ENCODE data around the gene TARP.

TARP gene

DNA sequence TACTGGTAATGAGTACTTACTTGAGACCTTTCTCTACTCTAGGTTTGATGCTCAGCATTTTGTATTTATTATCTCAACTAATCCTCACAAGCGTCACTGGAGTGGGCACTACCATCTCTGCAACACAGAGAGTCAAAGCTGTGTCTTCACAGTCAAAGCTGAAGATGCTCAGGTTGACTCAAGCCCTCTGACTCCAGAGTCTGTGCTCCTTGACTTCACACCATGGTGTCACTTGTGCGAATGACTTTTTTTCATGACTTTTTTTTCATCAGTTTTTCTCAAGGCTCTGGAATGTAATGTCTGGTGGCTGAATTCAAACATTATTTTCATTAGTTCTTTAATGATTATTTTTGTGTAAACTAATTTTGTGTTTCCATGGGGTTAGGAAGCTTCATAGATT is 30.4 kb upstream of the TARP start:
- intact Hi-C loops (cut with DNase I) = no loop called here
- ATAC-seq = no peak
- TF ChIP-seq, protein P1, sequence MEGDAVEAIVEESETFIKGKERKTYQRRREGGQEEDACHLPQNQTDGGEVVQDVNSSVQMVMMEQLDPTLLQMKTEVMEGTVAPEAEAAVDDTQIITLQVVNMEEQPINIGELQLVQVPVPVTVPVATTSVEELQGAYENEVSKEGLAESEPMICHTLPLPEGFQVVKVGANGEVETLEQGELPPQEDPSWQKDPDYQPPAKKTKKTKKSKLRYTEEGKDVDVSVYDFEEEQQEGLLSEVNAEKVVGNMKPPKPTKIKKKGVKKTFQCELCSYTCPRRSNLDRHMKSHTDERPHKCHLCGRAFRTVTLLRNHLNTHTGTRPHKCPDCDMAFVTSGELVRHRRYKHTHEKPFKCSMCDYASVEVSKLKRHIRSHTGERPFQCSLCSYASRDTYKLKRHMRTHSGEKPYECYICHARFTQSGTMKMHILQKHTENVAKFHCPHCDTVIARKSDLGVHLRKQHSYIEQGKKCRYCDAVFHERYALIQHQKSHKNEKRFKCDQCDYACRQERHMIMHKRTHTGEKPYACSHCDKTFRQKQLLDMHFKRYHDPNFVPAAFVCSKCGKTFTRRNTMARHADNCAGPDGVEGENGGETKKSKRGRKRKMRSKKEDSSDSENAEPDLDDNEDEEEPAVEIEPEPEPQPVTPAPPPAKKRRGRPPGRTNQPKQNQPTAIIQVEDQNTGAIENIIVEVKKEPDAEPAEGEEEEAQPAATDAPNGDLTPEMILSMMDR (IDR thresholded peaks at IDR 0.05) = no peak

GRCh38 chr7:38300175-38300574 is 26.7 kb upstream of the TARP start:
- ATAC-seq = no peak

More for the DNA sequence above, 30.4 kb upstream of the TARP start:
- H3K9me3 ChIP-seq = no peaks in the 10 kb centered on the region
- no peak overlapping the region for H3K4me3 ChIP-seq
- peaks cover 0 to 28% of the 10 kb centered on the region in 2 donors for H3K4me1 ChIP-seq
- no peak for DNase-seq
- no peak overlapping the region for H3K27ac ChIP-seq
- H3K27me3 ChIP-seq = no peaks in the 10 kb centered on the region
- H3K36me3 ChIP-seq = no peaks in the 10 kb centered on the region

GRCh38 chr7:38299275-38299931 is 26.0 kb upstream of the TARP start:
- H3K4me1 ChIP-seq = no peaks in the 10 kb centered on the region
- TF ChIP-seq, protein P1 (IDR thresholded peaks at IDR 0.05) = no peak
- intact Hi-C loops (cut with DNase I) = no loop called here
- no peak for ATAC-seq
- no peaks in the 10 kb centered on the region for H3K36me3 ChIP-seq
- H3K27me3 ChIP-seq = no peaks in the 10 kb centered on the region
- no peaks in the 10 kb centered on the region for H3K9me3 ChIP-seq
- DNase-seq = no peak
- H3K4me3 ChIP-seq = no peak overlapping the region
- H3K27ac ChIP-seq = no peak overlapping the region

More at GRCh38 chr7:38300175-38300574, 26.7 kb upstream of the TARP start:
- H3K4me3 ChIP-seq = no peak overlapping the region
- H3K9me3 ChIP-seq = no peaks in the 10 kb centered on the region
- H3K27ac ChIP-seq = no peak overlapping the region
- H3K27me3 ChIP-seq = no peaks in the 10 kb centered on the region
- H3K4me1 ChIP-seq = peaks cover 0 to 4% of the 10 kb centered on the region in 2 donors
- intact Hi-C loops (cut with DNase I) = no loop called here
- no peaks in the 10 kb centered on the region for H3K36me3 ChIP-seq
- TF ChIP-seq, protein P1 (IDR thresholded peaks at IDR 0.05) = no peak
- DNase-seq = no peak

DNA sequence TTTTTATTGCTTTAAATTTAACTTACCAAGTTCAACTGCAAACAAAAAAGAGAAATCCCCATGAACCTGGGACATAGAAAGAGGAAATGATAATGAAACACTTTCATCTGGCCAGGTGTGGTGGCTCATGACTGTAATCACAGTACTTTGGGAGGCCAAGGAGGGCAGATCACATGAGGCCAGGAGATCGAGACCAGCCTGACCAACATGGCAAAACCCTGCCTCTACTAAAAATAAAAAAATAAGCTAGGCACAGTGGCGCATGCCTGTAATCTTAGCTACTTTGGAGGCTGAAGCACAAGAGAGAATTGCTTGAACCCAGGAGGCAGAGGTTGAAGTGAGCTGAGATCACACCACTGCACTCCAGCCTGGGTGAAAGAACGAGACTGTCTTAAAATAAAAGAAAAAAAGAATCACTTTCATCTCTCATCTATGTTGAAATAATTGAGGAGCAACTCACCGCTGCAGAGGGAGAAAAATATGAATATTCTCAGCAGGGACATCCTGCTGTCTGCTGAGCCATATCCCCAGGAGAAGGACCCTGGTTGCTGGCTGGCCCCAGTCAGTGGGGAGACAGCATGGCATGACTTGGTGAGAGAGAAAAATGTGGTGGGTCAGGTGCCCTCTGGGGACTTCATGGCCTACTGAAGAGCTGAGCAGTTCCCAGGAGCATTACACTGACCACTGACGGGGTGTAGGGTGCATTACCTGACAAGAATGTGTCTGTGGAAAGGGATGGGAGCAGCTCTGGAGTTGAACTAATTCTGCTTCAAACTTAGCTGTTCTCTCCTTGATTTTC is 22.8 kb upstream of the TARP start:
- no peaks in the 10 kb centered on the region for H3K27me3 ChIP-seq
- DNase-seq = no peak
- H3K4me3 ChIP-seq = no peak overlapping the region
- intact Hi-C loops (cut with DNase I) = no loop called here
- TF ChIP-seq, protein P1 (IDR thresholded peaks at IDR 0.05) = no peak
- H3K36me3 ChIP-seq = no peaks in the 10 kb centered on the region
- H3K9me3 ChIP-seq = no peaks in the 10 kb centered on the region
- H3K27ac ChIP-seq = no peak overlapping the region
- ATAC-seq = no peak
- no peaks in the 10 kb centered on the region for H3K4me1 ChIP-seq

DNA sequence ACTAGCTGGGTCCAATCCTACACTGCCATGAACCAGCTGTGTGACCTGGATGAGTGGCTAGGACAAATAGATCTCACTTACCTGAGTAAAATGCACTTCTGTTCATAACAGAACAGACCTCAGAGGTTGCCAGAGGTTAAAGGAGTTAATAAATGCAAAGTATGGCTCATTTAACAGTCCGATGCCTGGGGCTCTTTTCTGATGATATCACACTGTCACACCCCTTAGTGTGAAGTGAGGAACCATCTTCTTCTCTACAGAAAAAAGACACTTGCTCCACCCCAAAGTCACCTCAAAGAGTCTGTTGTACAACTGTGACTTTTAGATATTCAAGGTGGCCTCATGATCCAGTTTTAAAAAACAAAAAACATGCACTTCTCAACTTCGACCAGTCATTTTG is 21.5 kb upstream of the TARP start:
- Histone ChIP-seq H3K27me3 (no peaks in the 10 kb centered on the region), H3K9me3 (no peaks in the 10 kb centered on the region), H3K4me3 (no peak overlapping the region), H3K36me3 (no peaks in the 10 kb centered on the region), H3K27ac (no peak overlapping the region), H3K4me1 (no peaks in the 10 kb centered on the region)
- no peak for ATAC-seq
- TF ChIP-seq, protein P1 (IDR thresholded peaks at IDR 0.05) = no peak
- intact Hi-C loops (cut with DNase I) = no loop called here
- DNase-seq = no peak

All from left lung (tissue), 4 donors.